Activated CD4-positive, alpha-beta T cell treated with anti-CD3 and anti-CD28 coated beads, Interleukin-10, Interleukin-2, amounts not matched to agents 100 ng/mL and 50 ng/mL, durations not matched to agents 16 hours and 8 hours (primary cell): ENCODE results near the gene UQCC2.

Experiments
- DNase-seq: peaks from one replicate; pipeline ENCODE4 v3.0.0-alpha.2; 2020

The UQCC2 gene

DNA sequence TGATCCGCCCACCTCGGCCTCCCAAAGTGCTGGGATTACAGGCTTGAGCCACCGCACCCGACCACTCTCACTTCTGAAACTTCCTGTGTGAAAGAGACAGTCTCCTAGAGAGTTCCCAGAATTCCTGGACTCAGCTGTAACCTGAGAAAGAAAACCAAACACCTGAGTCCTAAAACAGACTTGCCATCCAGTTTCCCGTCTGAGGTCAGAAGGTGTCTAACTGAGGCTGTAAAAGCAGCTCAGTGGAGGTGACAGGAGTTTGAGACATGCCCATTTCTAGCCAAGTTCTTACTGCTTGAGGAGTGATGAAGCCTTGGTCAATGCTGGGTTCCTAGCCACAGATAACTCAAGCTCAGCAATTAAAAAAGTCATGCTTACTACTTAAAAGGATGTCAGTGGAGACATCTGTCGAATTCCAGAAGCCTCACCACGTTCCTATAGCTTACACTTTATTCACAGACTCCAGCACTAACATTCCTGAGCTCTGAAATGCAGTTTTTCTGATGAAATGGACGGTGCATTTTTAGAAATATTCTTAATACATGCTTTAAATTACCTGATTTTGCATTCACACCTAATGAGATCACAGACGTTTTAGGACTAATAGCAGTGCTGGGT is 6.1 kb downstream of the UQCC2 start:
- DNase-seq: no peak

DNA sequence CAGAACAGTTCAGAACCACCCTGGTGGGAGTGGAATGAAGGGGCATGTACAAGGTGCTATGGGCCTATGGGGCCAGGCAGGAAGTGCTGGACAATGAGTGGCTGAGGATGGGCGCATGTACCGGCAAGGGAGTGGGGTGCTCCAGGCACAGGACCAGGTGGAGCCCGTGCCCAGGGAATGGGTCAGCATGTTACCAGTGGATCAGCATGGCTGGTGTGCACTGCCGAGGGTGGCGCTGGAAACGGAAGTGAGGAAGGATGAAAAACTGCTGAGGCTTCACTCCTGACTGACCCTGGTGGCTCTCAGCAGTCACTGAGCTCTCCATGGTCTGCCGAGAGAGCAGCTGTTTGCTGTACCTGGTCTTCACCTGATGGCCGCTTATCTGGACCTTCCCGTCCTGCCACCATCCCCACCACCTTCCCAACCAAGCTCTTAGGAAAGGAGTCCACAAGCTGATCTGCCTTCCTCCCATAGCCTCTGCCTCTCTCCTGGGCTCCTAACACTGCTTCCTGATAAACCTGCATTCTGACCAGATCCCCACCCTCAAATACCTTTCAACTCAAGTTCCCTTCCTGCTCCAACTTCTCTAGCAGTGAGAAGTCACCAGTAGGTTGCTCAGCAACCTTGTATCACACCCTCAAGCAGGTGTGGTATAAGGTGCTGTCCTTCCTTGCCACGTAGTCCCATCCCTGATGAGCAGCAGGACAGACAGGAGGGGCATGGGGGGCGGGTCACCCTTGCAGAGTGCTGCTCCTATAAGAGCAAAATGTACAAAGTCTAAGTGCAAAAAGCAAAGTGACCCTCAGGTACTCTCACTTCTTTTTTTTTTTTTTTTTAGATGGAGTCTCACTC is 7.1 kb downstream of the UQCC2 start:
- no peak for DNase-seq

DNA sequence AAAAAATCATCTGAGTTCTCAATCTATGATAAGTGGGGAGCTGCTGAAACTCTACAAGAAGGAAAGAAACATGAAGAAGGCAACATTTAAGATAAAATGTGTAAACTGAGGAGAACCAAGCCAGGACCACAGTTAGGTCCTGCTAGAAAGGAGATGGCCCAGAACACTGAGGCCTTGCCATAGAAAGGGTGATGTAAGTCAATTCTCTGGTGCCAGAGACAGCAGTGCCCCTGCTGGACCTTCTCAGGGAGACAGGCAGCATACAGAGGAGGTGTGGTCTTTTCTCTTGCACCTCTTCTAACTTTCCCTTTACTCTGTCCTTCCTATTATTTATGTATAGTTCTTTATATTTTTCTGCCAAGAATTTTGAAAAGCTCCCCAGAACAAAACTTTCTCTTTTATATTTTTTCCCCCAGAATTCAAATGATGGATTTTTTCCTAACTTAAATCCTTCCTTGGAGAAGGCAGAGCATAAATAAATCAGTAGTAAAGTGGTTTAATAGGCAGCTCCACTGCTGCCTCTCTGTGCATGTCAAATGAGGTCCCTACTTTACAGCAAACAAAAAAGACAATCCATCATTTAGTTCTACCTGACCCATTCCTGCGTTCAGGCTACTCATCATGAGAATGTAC is 9.0 kb downstream of the UQCC2 start:
- DNase-seq: peak; percentile 53

DNA sequence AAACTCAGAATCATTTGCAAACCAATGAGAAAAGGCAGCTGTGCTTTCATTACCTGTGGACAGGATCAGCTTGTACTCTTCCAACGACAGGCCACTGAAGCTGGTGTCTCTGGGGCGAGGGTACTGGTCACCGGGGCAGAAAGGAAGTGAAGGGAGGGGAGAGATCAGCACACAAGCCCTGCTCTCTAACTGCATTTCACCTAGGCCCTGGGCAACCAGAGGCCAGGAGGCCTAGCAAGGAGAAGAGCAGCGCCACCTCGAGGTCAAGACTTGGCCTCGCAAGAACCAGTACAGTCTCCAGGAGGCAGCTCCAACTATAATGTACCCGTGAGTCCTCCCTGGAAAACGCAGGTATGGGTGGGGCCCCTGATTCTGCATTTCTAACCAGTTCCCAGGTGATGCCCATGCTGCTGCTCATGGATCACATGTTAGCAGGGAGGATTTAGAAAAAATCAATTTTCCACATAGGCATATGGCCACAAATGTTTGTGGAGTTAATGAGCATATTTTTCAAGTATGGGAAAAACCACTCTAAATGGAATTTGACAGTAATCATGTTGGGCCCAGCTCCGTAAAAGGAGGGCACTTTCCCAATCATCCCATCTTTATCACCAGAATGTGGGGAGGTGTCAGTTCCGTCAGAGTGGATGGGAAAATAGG is 11.0 kb downstream of the UQCC2 start:
- peak; percentile 79 for DNase-seq

DNA sequence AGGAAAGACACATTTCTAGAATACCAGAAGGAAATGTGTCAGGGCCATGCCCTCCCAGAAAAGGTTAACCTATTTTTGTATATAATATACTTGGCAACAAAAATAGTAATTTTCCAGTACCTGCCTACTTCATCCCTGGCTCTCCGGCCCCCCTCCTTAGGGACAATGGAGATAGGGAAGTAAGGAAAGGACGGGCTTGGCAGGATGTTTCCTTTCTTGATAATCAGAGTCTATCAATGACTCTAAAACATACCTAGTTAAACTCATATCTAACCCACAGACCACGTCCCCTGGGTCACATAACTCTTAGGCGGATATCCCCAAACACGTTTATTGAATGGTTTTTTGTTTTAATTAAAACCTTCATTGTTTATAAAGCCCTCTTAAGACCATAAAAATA is 11.8 kb downstream of the UQCC2 start:
- DNase-seq: no peak

DNA sequence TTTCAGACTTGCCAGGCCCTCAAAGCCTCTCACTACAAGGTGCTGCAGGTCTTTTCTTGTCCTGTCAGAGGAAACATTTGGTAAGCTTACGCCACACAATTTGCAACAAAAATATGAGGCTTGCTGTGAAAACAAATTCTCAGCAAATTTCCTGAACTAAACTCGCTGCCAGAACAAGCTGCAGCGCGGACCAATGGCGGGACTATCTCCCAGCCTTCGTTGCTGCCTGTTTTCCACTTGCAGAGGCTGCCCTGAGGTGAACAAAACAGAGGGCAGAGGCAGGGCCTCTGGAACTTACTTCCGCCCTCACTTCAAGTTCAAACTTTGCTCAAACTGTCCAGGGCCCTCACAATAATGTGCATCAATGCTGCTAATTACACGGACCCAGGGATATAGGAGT is 12.4 kb downstream of the UQCC2 start:
- DNase-seq: no peak

DNA sequence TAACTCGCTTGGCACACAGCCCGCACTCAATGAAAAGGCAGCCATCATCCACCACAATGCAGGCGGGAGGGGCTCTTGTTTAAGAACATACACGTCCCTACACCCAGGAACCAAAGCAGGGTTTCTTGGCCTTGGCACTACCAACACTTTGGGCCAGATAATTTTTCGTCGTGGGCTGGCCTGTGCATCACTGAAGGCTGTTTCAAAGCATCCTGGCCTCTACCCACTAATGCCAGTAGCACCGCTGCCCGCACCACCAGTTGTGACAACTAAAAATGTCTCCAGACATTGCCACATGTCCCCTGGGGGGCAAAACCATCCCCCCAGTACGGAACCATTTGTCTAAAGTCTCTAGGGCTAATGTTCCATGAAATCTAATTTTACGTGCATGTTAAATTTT is 13.0 kb downstream of the UQCC2 start:
- no peak for DNase-seq

DNA sequence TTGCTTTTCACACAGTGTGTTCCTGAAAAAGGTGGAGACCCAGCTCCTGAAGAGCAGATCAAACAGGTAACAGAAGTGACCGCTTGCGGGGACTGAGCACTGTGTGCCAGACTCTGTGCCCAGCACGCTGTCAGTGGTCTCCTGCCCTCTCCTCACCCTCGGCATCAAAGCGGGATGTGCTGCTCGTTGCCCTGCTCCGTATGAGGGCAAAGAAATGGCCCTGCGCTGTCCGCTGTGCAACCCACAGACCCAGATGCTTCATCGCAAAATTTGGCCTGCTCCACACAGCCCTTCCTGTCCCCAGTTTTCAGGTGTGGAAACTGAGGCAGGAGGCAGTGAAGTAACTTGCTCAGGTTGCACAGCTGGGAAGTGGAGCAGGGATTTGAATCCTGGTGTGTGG is 13.7 kb downstream of the UQCC2 start:
- no peak for DNase-seq

DNA sequence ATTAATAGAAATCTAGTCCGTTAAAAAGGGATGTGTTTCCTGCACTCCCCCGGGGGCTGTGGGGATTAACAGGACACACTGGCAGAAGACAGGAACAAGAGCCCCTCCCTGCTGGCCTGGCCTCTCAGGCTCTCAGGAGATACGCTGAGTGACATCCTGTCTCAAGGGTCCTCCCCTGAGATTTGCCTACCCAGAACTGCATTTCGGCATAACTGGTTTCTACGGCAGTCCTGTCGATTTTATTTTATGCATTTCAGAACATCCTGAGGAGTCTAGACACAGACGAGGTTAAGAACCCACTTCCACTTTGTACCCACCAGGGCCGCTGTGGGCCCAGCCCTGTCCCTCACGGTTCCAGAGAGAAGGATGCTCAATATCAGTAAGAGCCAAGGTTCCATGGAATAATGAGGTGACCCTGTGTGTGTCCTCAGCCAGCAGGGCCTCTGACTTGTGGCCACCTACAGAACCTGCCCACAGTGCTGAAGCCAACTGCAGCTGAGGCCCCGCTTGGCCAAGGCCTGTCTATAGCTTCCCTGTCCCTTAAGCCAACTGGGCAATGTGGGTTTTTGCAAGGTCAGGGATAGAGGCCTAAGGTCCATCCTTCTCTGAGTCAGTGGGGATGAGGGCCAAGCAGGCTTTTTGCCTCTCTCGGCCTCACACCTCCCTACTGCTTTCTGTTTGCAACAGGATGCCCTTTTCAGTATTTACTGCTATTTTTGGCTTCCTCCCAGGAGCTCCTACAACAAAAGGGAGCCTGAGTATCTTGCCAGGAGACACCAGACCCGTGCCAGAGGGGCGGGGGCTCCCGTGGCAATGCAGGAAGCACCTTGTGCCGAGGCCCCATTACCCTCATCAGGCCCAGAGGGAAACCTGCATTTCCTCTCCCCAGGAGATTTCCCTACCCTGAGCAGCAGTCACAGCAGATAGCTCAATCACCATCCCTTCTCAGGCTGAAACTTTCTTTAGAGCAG is 14.7 kb downstream of the UQCC2 start:
- peak; percentile 34 for DNase-seq

DNA sequence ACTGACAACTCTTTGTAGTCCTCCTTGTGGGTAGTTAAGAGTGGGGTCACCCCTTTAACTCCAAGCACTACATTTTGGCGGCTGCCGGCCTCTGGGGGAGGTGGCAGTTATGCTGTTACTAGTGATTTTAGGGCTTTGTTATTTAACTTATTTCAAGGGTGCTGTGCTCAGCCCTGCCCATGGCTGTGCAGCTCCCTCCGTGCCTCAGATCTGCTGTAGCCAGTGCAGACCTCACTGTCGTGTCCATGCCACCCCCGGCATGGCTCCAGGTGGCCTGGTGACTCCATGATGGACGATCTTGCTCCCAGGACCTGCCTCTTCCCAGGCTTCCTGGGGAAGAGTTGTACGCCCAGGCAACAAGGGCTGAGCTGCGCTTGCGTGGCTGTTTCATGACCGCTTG is 15.4 kb downstream of the UQCC2 start:
- DNase-seq: no peak

DNA sequence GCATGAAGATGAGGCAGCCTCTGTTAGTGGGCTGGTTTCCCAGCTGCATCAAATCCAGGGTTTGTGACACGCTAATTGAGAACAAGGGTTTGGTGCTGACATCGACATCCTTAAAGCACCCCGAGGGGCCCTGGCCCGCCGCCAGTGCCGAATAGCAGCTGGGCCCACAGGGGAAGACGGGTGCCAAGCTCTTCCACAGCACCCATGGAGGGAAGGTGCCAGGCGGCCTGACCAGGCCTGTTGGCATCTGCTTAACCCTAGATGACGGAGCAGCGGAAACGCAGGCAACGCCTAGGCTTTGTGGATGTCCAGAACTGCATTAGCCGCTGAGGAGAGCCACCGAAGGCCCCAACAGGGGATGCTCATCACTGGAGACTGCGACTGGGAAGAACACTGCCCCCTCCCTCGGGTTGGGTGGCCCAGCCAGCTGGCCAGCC is 16.0 kb downstream of the UQCC2 start:
- DNase-seq: no peak

DNA sequence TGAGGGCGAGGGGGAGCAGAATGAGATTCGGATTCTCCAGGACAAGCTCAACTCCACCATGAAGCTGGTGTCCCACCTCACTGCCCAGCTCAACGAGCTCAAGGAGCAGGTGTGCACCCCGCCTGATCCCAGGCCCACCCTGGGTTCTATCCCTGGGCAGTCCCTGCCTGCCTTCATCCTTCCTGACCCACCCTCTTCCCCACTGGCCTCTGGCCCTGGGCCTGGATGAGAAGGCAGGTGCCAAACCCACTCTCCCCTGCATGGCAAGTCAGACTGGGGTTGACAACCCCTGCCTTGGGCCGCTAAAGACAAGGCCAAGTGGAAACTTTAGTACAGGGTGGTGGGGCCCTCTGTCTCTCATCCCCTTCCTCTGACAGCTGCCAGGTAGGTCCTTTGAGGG is 16.5 kb downstream of the UQCC2 start:
- no peak for DNase-seq

DNA sequence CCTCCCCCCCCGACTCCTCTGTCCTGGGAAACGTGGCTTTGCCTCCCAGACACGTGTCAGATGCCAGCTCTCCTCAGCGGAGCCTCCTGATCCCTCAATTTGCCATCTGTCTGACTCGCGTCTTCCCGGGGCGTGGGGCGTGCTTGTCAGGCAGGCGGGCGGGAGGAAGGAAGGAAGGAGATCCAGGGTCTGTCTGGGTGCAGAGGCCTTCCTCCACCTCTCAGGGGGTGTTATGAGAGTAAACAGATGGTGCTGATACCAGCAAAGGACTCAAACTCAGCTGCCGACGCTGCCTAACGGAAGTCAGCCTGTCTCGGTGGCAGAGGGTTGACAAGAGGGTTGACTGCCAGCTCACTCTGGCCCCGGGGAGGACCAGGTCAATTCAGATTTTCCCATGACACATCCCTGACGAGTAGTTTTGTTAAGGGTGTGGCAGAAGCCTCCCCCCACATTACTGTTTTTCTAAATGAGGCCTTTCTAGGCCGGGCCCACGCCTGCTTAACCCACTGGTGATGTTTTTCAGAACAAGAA is 17.0 kb downstream of the UQCC2 start:
- DNase-seq: peak; percentile 83

DNA sequence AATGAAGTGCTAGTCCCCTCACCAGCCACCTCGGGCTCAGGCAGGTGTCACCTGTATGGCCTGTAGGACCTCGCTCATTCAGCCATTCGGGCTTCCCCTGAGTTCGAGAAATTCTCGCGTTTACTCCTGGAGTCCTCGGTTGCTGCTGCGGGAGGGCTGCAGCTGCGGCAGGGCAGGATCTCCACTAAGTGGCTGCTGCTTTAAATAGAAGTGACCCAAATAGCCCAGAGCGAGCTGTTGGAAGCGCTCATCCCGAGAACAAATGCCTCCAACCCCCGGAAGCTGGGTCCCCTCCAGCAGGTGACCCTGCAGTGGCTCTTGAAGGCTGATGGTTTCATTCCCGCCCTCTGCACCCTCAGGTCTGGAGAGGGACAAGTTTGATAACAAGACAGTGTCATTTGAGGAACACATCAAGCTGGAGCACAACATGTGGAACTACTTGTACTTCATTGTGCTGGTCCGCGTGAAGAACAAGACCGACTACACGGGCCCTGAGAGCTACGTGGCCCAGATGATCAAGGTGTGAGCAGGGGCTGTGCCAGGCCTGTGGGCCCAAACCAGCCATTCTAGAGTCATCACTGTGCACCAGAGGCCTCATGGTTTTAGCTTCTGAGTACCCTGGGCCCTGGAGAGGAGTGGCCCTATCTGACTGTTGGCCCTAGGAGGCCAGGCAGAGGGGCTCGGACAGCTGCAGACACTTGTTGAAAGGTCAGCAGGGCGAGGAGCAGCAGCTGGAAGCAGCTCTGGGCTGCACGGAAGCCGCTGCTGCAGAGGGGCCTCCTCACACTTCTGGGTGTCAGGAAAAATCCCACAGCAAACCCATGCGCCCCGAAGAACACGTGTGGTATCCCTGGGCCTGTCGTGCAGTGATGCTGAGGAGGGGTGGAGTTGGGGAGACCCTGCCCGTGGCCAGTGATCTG is 18.1 kb downstream of the UQCC2 start:
- no peak for DNase-seq

DNA sequence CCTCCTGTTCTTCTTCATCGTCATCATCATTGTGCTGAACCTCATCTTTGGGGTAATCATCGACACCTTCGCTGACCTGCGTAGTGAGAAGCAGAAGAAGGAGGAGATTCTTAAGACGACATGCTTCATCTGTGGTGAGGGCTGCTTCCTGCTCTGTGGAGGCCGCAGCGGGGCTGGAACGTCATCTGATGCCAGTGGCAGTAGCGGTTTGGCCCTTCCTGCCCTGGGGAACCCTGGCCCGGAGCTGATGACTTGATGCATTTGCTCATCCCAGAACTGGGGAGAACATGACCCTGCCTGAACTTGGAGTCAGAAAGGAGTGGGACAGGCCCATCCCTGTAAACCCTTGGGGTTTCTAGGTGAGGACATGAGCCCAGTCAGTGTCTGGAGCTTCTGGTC is 18.7 kb downstream of the UQCC2 start:
- peak; percentile 84 for DNase-seq

DNA sequence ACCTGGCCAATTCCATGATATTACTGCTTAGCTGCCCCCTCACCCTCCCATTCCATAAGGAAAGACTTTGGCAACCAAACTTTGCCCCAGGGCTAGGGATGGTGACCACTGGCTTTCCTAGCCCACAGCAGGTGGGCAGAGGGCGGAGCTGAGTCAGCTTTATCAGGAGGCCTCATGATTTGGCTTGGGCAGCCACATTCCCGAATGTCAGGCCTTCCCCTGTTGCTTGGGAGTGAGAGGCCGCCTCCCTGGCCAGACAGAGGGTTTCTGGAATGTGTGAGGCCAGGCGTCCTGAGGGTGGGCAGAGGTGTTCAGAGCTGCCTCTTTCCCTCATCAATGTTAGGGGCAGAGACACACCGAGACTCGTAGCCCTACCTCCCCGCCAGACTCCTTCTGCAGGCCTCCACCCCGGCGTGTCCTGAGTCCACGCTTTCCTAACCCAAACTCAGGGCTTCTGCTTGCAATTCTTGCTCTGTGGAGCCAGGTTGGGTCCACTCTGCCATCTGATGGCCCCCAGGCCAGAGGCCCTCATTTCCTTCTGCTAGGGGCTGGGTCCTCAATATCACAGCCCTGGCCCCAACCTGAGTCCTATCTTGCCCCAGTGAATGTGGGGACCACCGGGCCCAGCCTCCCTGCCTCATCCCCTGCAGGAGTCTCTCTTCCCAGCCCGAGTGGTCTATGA is 19.3 kb downstream of the UQCC2 start:
- no peak for DNase-seq

DNA sequence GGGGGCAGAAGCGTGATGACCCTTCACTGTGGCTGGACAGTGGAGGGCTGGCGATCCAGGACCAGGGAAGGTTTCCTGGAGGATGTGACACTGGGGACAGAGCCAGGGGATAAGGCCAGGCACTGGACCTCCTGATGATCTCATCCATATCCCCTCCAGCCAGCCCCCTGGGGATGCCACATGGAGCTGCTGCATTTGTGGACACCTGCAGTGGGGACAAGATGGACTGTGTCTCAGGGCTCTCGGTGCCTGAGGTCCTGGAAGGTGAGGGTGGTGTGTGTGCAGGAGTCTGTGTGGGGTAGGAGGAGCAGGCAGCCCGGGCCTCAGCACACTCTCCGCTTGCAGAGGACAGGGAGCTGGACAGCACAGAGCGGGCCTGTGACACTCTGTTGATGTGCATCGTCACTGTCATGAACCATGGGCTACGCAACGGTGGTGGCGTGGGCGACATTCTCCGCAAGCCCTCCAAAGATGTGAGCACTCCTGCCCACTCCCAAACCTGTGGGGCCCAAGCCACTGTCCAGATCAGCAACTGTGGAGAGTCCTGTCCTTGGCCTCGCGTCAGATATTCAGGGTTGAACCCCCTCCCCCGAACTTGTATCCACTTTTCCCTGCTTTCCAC is 19.9 kb downstream of the UQCC2 start:
- DNase-seq: no peak

DNA sequence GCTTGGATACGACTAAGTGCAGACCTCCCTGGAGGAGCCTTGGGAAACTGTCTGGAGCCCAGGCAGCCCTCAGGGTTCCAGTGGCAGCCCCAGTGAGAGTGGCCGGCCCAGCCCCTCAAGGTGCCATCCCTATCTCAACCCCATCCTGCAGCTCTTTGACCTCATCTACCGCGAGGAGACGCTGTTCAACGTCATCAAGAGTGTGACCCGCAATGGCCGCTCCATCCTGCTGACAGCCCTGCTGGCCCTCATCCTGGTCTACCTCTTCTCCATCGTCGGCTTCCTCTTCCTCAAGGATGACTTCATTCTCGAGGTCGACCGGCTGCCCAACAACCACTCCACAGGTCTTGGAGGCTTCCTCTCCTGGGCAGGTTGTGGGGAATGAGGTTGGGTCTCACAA is 20.7 kb downstream of the UQCC2 start:
- no peak for DNase-seq

DNA sequence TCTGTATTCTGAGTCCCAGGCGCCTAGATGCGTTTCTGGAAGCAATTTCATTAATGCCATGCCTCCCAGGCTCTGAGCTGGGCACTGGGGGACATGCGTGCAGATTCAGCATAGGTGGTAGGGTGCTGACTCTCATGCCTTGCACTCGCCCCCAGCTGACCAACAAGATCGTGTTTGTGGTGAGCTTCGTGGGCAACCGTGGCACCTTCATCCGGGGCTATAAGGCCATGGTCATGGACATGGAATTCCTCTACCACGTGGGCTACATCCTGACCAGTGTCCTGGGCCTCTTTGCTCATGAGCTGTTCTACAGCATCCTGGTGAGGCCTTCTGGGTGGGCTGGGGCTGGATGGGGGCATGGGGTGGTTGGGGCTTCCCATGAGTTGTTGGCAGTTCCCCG is 21.6 kb downstream of the UQCC2 start:
- no peak for DNase-seq

DNA sequence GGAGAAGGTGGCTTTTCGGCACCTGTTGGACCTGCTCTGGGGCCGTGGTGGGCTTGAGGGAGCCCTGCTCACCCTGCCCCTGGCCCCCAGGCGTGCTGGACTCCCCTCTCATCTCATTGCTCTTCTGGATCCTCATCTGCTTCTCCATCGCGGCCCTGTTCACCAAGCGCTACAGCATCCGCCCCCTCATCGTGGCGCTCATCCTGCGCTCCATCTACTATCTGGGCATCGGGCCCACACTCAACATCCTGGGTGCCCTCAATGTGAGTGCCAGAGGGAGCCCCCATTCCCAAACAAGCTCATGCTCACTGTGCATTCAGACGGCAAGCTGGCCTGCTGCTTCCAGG is 22.4 kb downstream of the UQCC2 start:
- DNase-seq: no peak
